VCaP (cell line): ENCODE data around the gene DDX23.

Source experiments
- H3K27ac ChIP-seq: fragments of 450-650 bp; 2 replicates; pipeline ENCODE4 v1.5.1; 2017
- CTCF ChIP-seq: fragments of 450-650 bp; conservative IDR thresholded peaks from 2 replicates; pipeline ENCODE4 v1.5.1; 2017; ENCODE audit warnings: mild to moderate bottlenecking, moderate library complexity

The DDX23 gene

GRCh38 chr12:48800971-48801370, 51.0 kb downstream of the DDX23 start:
- TF ChIP-seq CTCF, result no peak
- no peak overlapping the region for H3K27ac ChIP-seq

- TF ChIP-seq CTCF, result no peak
These were observed 51.5 kb downstream of the DDX23 start for GRCh38 chr12:48800457-48800856.

GRCh38 chr12:48796976-48797375, 55.0 kb downstream of the DDX23 start:
- no peak for TF ChIP-seq CTCF
- H3K27ac ChIP-seq, result no peak overlapping the region

More at GRCh38 chr12:48800457-48800856, 51.5 kb downstream of the DDX23 start:
- no peak overlapping the region for H3K27ac ChIP-seq

- H3K27ac ChIP-seq, result no peak overlapping the region
- TF ChIP-seq CTCF, result peak; percentile 95
These were observed 56.2 kb downstream of the DDX23 start for GRCh38 chr12:48795550-48796455.

- H3K27ac ChIP-seq, result no peak overlapping the region
- TF ChIP-seq CTCF, result no peak
These were observed 57.1 kb downstream of the DDX23 start for GRCh38 chr12:48794870-48795269.

GRCh38 chr12:48793696-48794095, 58.3 kb downstream of the DDX23 start:
- H3K27ac ChIP-seq, result no peak overlapping the region
- TF ChIP-seq CTCF, result no peak

- TF ChIP-seq CTCF, result no peak
- H3K27ac ChIP-seq, result peak overlapping the region; percentile 98
These were observed 62.1 kb downstream of the DDX23 start for GRCh38 chr12:48789858-48790326.
